Measurements from ENCODE around the gene MYO7A. TPM values are rescaled to one million over a fixed set of nuclear protein-coding genes. Genes with fewer than 3 reads are reported as not detected.

The MYO7A gene
- total and polyA plus RNA-seq, 2 donors (not counting 1 experiment from before 2014, with no cell fraction given): 0.03 to 0.07 TPM

- no peaks in the 10 kb centered on the region for H3K4me1 ChIP-seq (ENCODE audit: control insufficient read depth in 2 of 2, insufficient read depth in 2 of 2, low read length in 2 of 2)
- no peak overlapping the region for H3K4me2 ChIP-seq (replicated peaks; ENCODE audit: low read depth, low read length, poor library complexity, severe bottlenecking)
- ChIA-PET CTCF (no interaction called here), POLR2A (no interaction called here)
- no peaks in the 10 kb centered on the region for H3K9me3 ChIP-seq (ENCODE audit: control extremely low read depth in 1 of 3, control insufficient read depth in 2 of 3, insufficient read depth in 1 of 3, low read length in 2 of 3)
- no peaks in the 10 kb centered on the region for H3K79me2 ChIP-seq (ENCODE audit: control insufficient read depth, insufficient read depth, low read length)
- intact Hi-C loops (cut with micrococcal nuclease): no loop called here
- ATAC-seq (ENCODE audit: low read depth): no peak
- TF ChIP-seq CTCF (IDR thresholded peaks at IDR 0.05): no peak
- TF ChIP-seq EZH2 (IDR thresholded peaks at IDR 0.05; ENCODE audit: borderline replicate concordance, insufficient read depth, low read depth, low read length, poor library complexity, severe bottlenecking): no peak
- H2AFZ ChIP-seq (ENCODE audit: insufficient read depth, low read depth, low read length, poor library complexity, severe bottlenecking): no peak overlapping the region
- H3K27me3 ChIP-seq (replicated peaks in 1 of 4; ENCODE audit: control extremely low read depth in 1 of 4, control insufficient read depth in 3 of 4, insufficient read depth in 4 of 4, low read length in 3 of 4): no peaks in the 10 kb centered on the region
- no peak overlapping the region for H3K27ac ChIP-seq (ENCODE audit: low read length in 2 of 2)
- H4K20me1 ChIP-seq (ENCODE audit: control insufficient read depth, insufficient read depth, low read length, poor library complexity, severe bottlenecking): no peaks in the 10 kb centered on the region
- Mint-ChIP-seq H3K9me3 (ENCODE audit: insufficient read depth) (no peaks in the 10 kb centered on the region), H3K4me3 (no peak overlapping the region), H3K27ac (no peak overlapping the region), H3K4me1 (no peaks in the 10 kb centered on the region), H3K27me3 (no peaks in the 10 kb centered on the region)
- 92% methylated on average over 8 of the region's 8 CpGs for WGBS (ENCODE audit: insufficient coverage)
- H3K36me3 ChIP-seq (replicated peaks in 1 of 2; ENCODE audit: control extremely low read depth in 1 of 2, control insufficient read depth in 1 of 2, extremely low read depth in 1 of 2, insufficient read depth in 2 of 2, low read length in 1 of 2): no peaks in the 10 kb centered on the region
- H3K4me3 ChIP-seq (ENCODE audit: control extremely low read depth in 1 of 5, extremely low read depth in 1 of 5, insufficient read depth in 1 of 5, low read depth in 2 of 5, low read length in 4 of 5): no peak overlapping the region
- no peak overlapping the region for H3K9ac ChIP-seq (ENCODE audit: low read length)
- no peak for DNase-seq
Observed at GRCh38 chr11:77166021-77166420, 38.0 kb downstream of the MYO7A start.

GRCh38 chr11:77167111-77167626, 39.1 kb downstream of the MYO7A start:
- no peaks in the 10 kb centered on the region for H3K27me3 ChIP-seq (replicated peaks in 1 of 4; ENCODE audit: control extremely low read depth in 1 of 4, control insufficient read depth in 3 of 4, insufficient read depth in 4 of 4, low read length in 3 of 4)
- DNase-seq: no peak
- WGBS (ENCODE audit: insufficient coverage): 88% methylated on average over 9 of the region's 9 CpGs

More at GRCh38 chr11:77167111-77167626, 39.1 kb downstream of the MYO7A start:
- Histone ChIP-seq H3K9ac (ENCODE audit: low read length) (no peak overlapping the region), H3K27ac (ENCODE audit: low read length in 2 of 2) (no peak overlapping the region), H3K9me3 (ENCODE audit: control extremely low read depth in 1 of 3, control insufficient read depth in 2 of 3, insufficient read depth in 1 of 3, low read length in 2 of 3) (no peaks in the 10 kb centered on the region), H3K4me1 (ENCODE audit: control insufficient read depth in 2 of 2, insufficient read depth in 2 of 2, low read length in 2 of 2) (no peaks in the 10 kb centered on the region), H3K79me2 (ENCODE audit: control insufficient read depth, insufficient read depth, low read length) (no peaks in the 10 kb centered on the region), H4K20me1 (ENCODE audit: control insufficient read depth, insufficient read depth, low read length, poor library complexity, severe bottlenecking) (no peaks in the 10 kb centered on the region), H3K4me3 (ENCODE audit: control extremely low read depth in 1 of 5, extremely low read depth in 1 of 5, insufficient read depth in 1 of 5, low read depth in 2 of 5, low read length in 4 of 5) (no peak overlapping the region), H2AFZ (ENCODE audit: insufficient read depth, low read depth, low read length, poor library complexity, severe bottlenecking) (no peak overlapping the region), H3K36me3 (replicated peaks in 1 of 2; ENCODE audit: control extremely low read depth in 1 of 2, control insufficient read depth in 1 of 2, extremely low read depth in 1 of 2, insufficient read depth in 2 of 2, low read length in 1 of 2) (no peaks in the 10 kb centered on the region), H3K4me2 (replicated peaks; ENCODE audit: low read depth, low read length, poor library complexity, severe bottlenecking) (no peak overlapping the region)
- CTCF ChIA-PET: no interaction called here
- no peak overlapping the region for H3K4me3 Mint-ChIP-seq
- no peaks in the 10 kb centered on the region for H3K9me3 Mint-ChIP-seq (ENCODE audit: insufficient read depth)
- ATAC-seq (ENCODE audit: low read depth): no peak
- no peaks in the 10 kb centered on the region for H3K27me3 Mint-ChIP-seq
- intact Hi-C loops (cut with micrococcal nuclease): no loop called here
- no peak for TF ChIP-seq CTCF (IDR thresholded peaks at IDR 0.05)
- TF ChIP-seq EZH2 (IDR thresholded peaks at IDR 0.05; ENCODE audit: borderline replicate concordance, insufficient read depth, low read depth, low read length, poor library complexity, severe bottlenecking): no peak
- POLR2A ChIA-PET: no interaction called here
- no peak overlapping the region for H3K27ac Mint-ChIP-seq
- no peaks in the 10 kb centered on the region for H3K4me1 Mint-ChIP-seq
